RPMI7951 (cell line): ENCODE results near the gene ERC2. TPM values are rescaled to one million over a fixed set of nuclear protein-coding genes. Genes with fewer than 3 reads are reported as not detected.

Experiments used
- DNase-seq: peaks from one replicate; pipeline ENCODE4 v3.0.0-alpha.2; 2012; ENCODE audit warnings: low read depth
- total RNA-seq: library from RNA; depleted of rRNA; stranded (reverse); fragments of >200 nt; shearing (Covaris generic); gene quantifications from 2 replicates; pipeline ENCODE4 v1.2.3, GENCODE V29; 2014

Gene ERC2
- total RNA-seq, 1 experiment from 2014 or later: 0.24 TPM

DNA sequence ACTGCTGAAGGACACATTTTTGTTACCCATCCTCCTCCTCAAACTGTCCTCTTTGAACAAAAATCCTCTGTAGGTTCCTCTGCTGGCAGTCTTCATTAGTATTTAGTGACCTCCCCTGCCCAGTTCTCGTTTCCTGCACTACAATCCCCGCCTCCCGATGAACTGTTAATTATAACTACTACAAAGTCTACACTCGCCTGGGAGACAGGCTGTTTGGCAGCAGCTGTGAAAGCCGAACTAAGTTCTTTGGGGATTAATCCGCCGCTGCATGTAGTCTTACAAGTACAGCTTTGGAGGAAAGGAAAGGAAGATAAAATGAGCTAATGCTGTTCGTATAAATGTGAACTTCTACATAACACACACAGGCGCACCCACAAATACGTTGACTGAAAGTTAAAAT, 821.2 kb downstream of the ERC2 start:
- DNase-seq: no peak

- no peak for DNase-seq
These were observed 822.1 kb downstream of the ERC2 start for GRCh38 chr3:55646121-55646520.

DNA sequence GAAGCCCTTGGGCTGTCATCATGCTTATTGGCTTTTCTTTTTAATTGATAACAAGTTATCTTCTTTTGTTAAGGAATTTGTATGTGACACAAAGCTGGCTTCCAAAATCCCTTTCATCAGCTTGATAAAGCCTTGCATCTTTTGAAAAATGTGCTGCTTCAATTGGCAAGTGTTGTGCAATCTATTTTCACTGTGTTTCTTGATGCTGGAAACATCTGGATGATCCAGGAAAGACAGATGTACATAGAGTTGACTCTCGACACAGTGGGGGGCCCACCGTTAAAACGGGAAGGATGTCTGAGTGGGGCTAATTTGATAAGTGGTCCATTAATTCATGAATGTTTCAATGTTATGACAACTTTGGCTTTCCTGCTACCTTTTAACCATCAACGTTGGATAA, 822.8 kb downstream of the ERC2 start:
- DNase-seq: no peak

DNA sequence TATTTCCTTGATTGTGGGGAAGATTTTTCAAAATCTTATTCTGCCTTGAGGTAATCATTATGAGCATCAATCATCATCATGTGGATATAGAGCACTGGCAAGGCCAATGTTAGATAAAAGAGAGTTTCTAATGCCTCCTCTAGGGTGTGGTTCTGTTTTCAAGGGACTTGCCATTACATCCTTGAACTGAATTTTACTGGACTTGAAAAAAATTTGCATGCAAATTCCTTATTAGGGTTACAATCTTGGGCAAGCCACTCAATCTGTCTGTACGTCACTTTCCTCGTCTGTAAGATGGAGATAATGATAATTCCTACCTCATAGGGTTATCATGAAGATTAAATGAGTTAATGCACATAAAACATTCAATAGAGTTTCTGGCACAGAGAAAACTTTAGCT, 825.0 kb downstream of the ERC2 start:
- no peak for DNase-seq

- no peak for DNase-seq
These were observed 826.3 kb downstream of the ERC2 start for GRCh38 chr3:55641964-55642363.

- DNase-seq: no peak
These were observed 828.1 kb downstream of the ERC2 start for GRCh38 chr3:55639896-55640765.

GRCh38 chr3:55639143-55639542, 829.1 kb downstream of the ERC2 start:
- DNase-seq: no peak

- peak; percentile 33 for DNase-seq
These were observed 830.2 kb downstream of the ERC2 start for GRCh38 chr3:55637906-55638638.

GRCh38 chr3:55636300-55637195, 831.7 kb downstream of the ERC2 start:
- DNase-seq: no peak

GRCh38 chr3:55634345-55634744, 833.9 kb downstream of the ERC2 start:
- no peak for DNase-seq

DNA sequence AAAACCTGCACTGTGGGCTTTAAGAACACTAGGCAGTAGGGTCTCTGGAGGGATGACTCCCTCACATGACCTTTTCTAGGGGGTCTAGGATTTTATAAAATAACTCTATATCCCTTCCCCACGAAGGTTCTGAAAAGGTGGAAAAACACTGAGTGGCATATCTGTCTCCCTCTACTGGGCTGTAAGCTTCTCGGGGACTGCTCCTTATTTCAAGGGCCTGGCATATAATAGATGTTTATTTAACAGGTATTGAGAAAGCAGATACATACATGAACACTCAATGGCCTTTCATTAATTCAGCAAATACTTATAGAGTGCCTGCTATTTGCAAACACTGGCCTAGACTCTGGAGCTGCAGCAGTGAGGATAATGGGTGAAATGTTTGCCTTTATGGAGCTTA, 834.9 kb downstream of the ERC2 start:
- DNase-seq: no peak

- DNase-seq: no peak
These were observed 836.4 kb downstream of the ERC2 start for GRCh38 chr3:55631766-55632331.

GRCh38 chr3:55630921-55631299, 837.4 kb downstream of the ERC2 start:
- no peak for DNase-seq

GRCh38 chr3:55630280-55630920, 837.9 kb downstream of the ERC2 start:
- peak; percentile 24 for DNase-seq

GRCh38 chr3:55629432-55629831, 838.8 kb downstream of the ERC2 start:
- peak; percentile 31 for DNase-seq

DNA sequence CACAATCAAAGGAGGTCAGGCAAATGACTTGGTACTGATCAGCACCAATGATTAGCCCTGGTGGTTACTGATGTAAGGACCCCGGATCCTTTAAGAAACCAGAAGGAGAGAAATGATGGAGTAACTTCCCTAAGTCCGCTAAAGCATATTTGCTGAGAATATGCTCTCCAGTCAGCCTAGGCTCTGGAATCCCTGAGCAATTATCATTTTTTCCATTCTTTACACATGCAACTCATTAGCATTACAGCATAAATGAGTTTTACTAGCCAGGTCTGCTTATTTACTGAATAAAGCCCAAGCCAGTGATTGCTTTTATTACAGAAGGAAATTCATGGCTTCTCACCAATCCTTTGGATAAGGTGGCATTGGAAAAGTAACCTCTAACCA, 842.0 kb downstream of the ERC2 start:
- no peak for DNase-seq

DNA sequence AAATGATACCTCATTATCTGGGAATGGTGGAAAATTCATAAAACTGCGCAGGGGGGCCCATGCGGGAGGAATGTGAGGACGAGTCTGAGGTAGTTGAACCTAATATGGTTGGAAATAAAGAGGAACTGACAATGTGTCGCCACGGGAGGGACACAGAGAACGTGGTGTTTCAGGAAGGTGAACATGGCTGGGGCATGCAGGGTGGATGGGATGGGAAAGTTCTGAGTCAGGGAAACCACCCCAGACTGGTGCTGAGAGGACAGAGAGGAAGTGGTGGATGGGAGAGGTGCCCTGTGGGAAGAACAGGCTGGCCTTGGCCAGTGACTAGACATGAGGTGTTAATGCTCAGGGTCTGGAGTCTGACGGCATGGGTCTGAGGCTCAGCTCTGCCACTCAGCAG, 844.0 kb downstream of the ERC2 start:
- peak; percentile 96 for DNase-seq

- DNase-seq: peak; percentile 59
These were observed 844.5 kb downstream of the ERC2 start for GRCh38 chr3:55623786-55624185.

- DNase-seq: peak; percentile 37
These were observed 845.5 kb downstream of the ERC2 start for GRCh38 chr3:55622733-55623132.

DNA sequence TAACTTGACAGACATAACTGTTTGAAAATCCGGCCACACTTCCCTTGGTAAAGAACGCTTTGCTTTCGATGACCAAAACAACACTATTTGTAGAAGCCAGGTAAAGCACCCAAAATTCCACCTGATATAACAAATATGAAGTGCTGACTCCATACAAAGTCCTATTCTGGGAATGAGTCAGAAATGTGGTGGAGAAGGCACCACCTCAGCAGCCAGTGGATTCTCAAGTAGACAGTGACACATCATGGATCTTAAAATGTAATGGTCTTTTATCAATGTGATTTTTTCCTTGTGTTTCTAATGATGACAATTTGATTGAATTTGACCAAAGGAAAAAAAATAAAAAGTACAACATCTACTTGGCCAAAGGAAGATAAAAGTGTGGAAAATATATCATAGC, 846.2 kb downstream of the ERC2 start:
- peak; percentile 79 for DNase-seq

DNA sequence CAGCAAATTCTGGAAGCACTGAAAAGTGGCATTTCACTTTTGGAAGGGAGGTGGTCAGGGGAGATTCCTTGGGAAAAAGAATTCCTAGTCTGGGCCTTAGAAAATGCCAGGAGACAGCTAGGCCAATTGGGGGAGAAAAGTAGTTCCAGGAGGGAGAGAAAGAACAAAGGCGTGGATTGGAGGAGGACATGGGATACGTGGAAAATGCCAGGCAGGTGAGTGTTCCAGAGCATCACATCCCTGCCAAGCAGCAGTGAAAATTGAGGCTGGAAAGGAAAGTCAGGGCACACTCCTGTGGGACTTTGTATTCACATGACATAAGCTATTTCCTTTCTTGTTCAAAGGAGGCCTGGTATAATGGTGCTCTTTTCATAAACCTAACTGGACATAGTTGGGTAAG, 846.6 kb downstream of the ERC2 start:
- DNase-seq: no peak
